ENCODE results near the gene CCP110.

CCP110 gene

GRCh38 chr16:19559242-19559910 lies 35.6 kb downstream of the CCP110 start:
- H3K79me1 ChIP-seq (ENCODE audit: low read length), result peaks cover 4% of the 10 kb centered on the region
- no peak overlapping the region for H3K9ac ChIP-seq (ENCODE audit: low read length)
- no peak overlapping the region for H2BK12ac ChIP-seq (ENCODE audit: low read length)
- H3K4me1 ChIP-seq (ENCODE audit: control insufficient read depth in 1 of 2, insufficient read depth in 2 of 2, low read length in 2 of 2), result peaks cover 3 to 5% of the 10 kb centered on the region in 2 experiments
- no peak overlapping the region for H3K4ac ChIP-seq (ENCODE audit: low read depth, low read length)
- H4K8ac ChIP-seq (ENCODE audit: low read depth, low read length), result no peak overlapping the region
- H2AK5ac ChIP-seq (ENCODE audit: low read length), result no peak overlapping the region
- H2BK5ac ChIP-seq (ENCODE audit: low read depth, low read length, poor library complexity), result no peak overlapping the region
- no peak overlapping the region for H4K12ac ChIP-seq (ENCODE audit: low read depth, low read length)
- no peak overlapping the region for H2BK120ac ChIP-seq (ENCODE audit: insufficient read depth, low read length, poor library complexity)
- no peak overlapping the region for H2AFZ ChIP-seq (ENCODE audit: insufficient read depth, low read length, poor library complexity)
- H3K18ac ChIP-seq (ENCODE audit: low read length), result no peak overlapping the region
- H3K14ac ChIP-seq (ENCODE audit: low read length), result no peak overlapping the region
- H3K79me2 ChIP-seq (ENCODE audit: control insufficient read depth, insufficient read depth, low read length, poor library complexity), result no peaks in the 10 kb centered on the region
- no peaks in the 10 kb centered on the region for H3K9me3 ChIP-seq (ENCODE audit: insufficient read depth, low read depth, low read length)
- H3K4me2 ChIP-seq (ENCODE audit: low read length), result no peak overlapping the region
- no CpG with 5 or more reads among the region's 10 CpGs for WGBS (ENCODE audit: extremely low coverage, insufficient coverage, insufficient read length)
- DNase-seq, result peak in 1 of 2 donors; percentile 83
- peaks cover 0 to 3% of the 10 kb centered on the region in 2 experiments for H3K36me3 ChIP-seq (ENCODE audit: control insufficient read depth in 1 of 2, insufficient read depth in 2 of 2, low read length in 2 of 2)
- no peak overlapping the region for H3K27ac ChIP-seq (ENCODE audit: low read depth, low read length)
- no peak overlapping the region for H4K91ac ChIP-seq (ENCODE audit: low read depth, low read length)
- H3K23ac ChIP-seq (ENCODE audit: low read length), result no peak overlapping the region
- H3K4me3 ChIP-seq (ENCODE audit: low read depth, low read length), result no peak overlapping the region
- no peaks in the 10 kb centered on the region for H3K27me3 ChIP-seq (ENCODE audit: insufficient read depth, low read length)

GRCh38 chr16:19560078-19560477 lies 36.3 kb downstream of the CCP110 start:
- no peak overlapping the region for H4K12ac ChIP-seq (ENCODE audit: low read depth, low read length)
- H3K14ac ChIP-seq (ENCODE audit: low read length), result no peak overlapping the region
- H3K79me2 ChIP-seq (ENCODE audit: control insufficient read depth, insufficient read depth, low read length, poor library complexity), result no peaks in the 10 kb centered on the region
- peaks cover 3 to 5% of the 10 kb centered on the region in 2 experiments for H3K4me1 ChIP-seq (ENCODE audit: control insufficient read depth in 1 of 2, insufficient read depth in 2 of 2, low read length in 2 of 2)
- H3K27me3 ChIP-seq (ENCODE audit: insufficient read depth, low read length), result no peaks in the 10 kb centered on the region
- H3K36me3 ChIP-seq (ENCODE audit: control insufficient read depth in 1 of 2, insufficient read depth in 2 of 2, low read length in 2 of 2), result peaks cover 3 to 7% of the 10 kb centered on the region in 2 experiments
- no peak overlapping the region for H3K4me2 ChIP-seq (ENCODE audit: low read length)
- no peak overlapping the region for H2AFZ ChIP-seq (ENCODE audit: insufficient read depth, low read length, poor library complexity)
- H3K23ac ChIP-seq (ENCODE audit: low read length), result no peak overlapping the region
- H3K27ac ChIP-seq (ENCODE audit: low read depth, low read length), result no peak overlapping the region
- H3K4me3 ChIP-seq (ENCODE audit: low read depth, low read length), result no peak overlapping the region
- no peak for DNase-seq
- no peak overlapping the region for H3K4ac ChIP-seq (ENCODE audit: low read depth, low read length)
- H2AK5ac ChIP-seq (ENCODE audit: low read length), result no peak overlapping the region
- no peak overlapping the region for H4K91ac ChIP-seq (ENCODE audit: low read depth, low read length)
- H2BK12ac ChIP-seq (ENCODE audit: low read length), result no peak overlapping the region
- peaks cover 4% of the 10 kb centered on the region for H3K79me1 ChIP-seq (ENCODE audit: low read length)
- no peak overlapping the region for H3K9ac ChIP-seq (ENCODE audit: low read length)
- WGBS (ENCODE audit: extremely low coverage, insufficient coverage, insufficient read length), result no CpG with 5 or more reads among the region's 4 CpGs
- H2BK5ac ChIP-seq (ENCODE audit: low read depth, low read length, poor library complexity), result no peak overlapping the region
- no peak overlapping the region for H4K8ac ChIP-seq (ENCODE audit: low read depth, low read length)
- H3K18ac ChIP-seq (ENCODE audit: low read length), result no peak overlapping the region
- no peak overlapping the region for H2BK120ac ChIP-seq (ENCODE audit: insufficient read depth, low read length, poor library complexity)
- no peaks in the 10 kb centered on the region for H3K9me3 ChIP-seq (ENCODE audit: insufficient read depth, low read depth, low read length)

- H3K4me2 ChIP-seq (ENCODE audit: low read length), result no peak overlapping the region
- H2BK5ac ChIP-seq (ENCODE audit: low read depth, low read length, poor library complexity), result no peak overlapping the region
- no peak overlapping the region for H2BK12ac ChIP-seq (ENCODE audit: low read length)
- H4K12ac ChIP-seq (ENCODE audit: low read depth, low read length), result no peak overlapping the region
- no peaks in the 10 kb centered on the region for H3K27me3 ChIP-seq (ENCODE audit: insufficient read depth, low read length)
- H3K79me2 ChIP-seq (ENCODE audit: control insufficient read depth, insufficient read depth, low read length, poor library complexity), result no peaks in the 10 kb centered on the region
- no peak overlapping the region for H3K18ac ChIP-seq (ENCODE audit: low read length)
- H4K8ac ChIP-seq (ENCODE audit: low read depth, low read length), result no peak overlapping the region
- H3K36me3 ChIP-seq (ENCODE audit: control insufficient read depth in 1 of 2, insufficient read depth in 2 of 2, low read length in 2 of 2), result peaks cover 10 to 24% of the 10 kb centered on the region in 2 experiments
- H3K14ac ChIP-seq (ENCODE audit: low read length), result no peak overlapping the region
- H3K23ac ChIP-seq (ENCODE audit: low read length), result no peak overlapping the region
- DNase-seq, result no peak
- H2BK120ac ChIP-seq (ENCODE audit: insufficient read depth, low read length, poor library complexity), result no peak overlapping the region
- H3K27ac ChIP-seq (ENCODE audit: low read depth, low read length), result no peak overlapping the region
- WGBS (ENCODE audit: extremely low coverage, insufficient coverage, insufficient read length), result no CpG with 5 or more reads among the region's 4 CpGs
- no peak overlapping the region for H2AFZ ChIP-seq (ENCODE audit: insufficient read depth, low read length, poor library complexity)
- H3K4ac ChIP-seq (ENCODE audit: low read depth, low read length), result no peak overlapping the region
- no peaks in the 10 kb centered on the region for H3K9me3 ChIP-seq (ENCODE audit: insufficient read depth, low read depth, low read length)
- H4K91ac ChIP-seq (ENCODE audit: low read depth, low read length), result no peak overlapping the region
- H3K9ac ChIP-seq (ENCODE audit: low read length), result no peak overlapping the region
- no peaks in the 10 kb centered on the region for H3K79me1 ChIP-seq (ENCODE audit: low read length)
- no peak overlapping the region for H3K4me3 ChIP-seq (ENCODE audit: low read depth, low read length)
- peaks cover 0 to 1% of the 10 kb centered on the region in 2 experiments for H3K4me1 ChIP-seq (ENCODE audit: control insufficient read depth in 1 of 2, insufficient read depth in 2 of 2, low read length in 2 of 2)
- no peak overlapping the region for H2AK5ac ChIP-seq (ENCODE audit: low read length)
Measured at GRCh38 chr16:19563377-19563776, 39.6 kb downstream of the CCP110 start.

- H4K8ac ChIP-seq (ENCODE audit: low read depth, low read length), result no peak overlapping the region
- no peaks in the 10 kb centered on the region for H3K27me3 ChIP-seq (ENCODE audit: insufficient read depth, low read length)
- H3K18ac ChIP-seq (ENCODE audit: low read length), result no peak overlapping the region
- no peaks in the 10 kb centered on the region for H3K79me2 ChIP-seq (ENCODE audit: control insufficient read depth, insufficient read depth, low read length, poor library complexity)
- no peak overlapping the region for H2AK5ac ChIP-seq (ENCODE audit: low read length)
- H3K4me1 ChIP-seq (ENCODE audit: control insufficient read depth in 1 of 2, insufficient read depth in 2 of 2, low read length in 2 of 2), result no peaks in the 10 kb centered on the region
- H2AFZ ChIP-seq (ENCODE audit: insufficient read depth, low read length, poor library complexity), result no peak overlapping the region
- H3K79me1 ChIP-seq (ENCODE audit: low read length), result no peaks in the 10 kb centered on the region
- no peak overlapping the region for H3K27ac ChIP-seq (ENCODE audit: low read depth, low read length)
- H2BK5ac ChIP-seq (ENCODE audit: low read depth, low read length, poor library complexity), result no peak overlapping the region
- H3K4me3 ChIP-seq (ENCODE audit: low read depth, low read length), result no peak overlapping the region
- H3K9ac ChIP-seq (ENCODE audit: low read length), result no peak overlapping the region
- no peak overlapping the region for H3K14ac ChIP-seq (ENCODE audit: low read length)
- H2BK120ac ChIP-seq (ENCODE audit: insufficient read depth, low read length, poor library complexity), result no peak overlapping the region
- no peak overlapping the region for H4K12ac ChIP-seq (ENCODE audit: low read depth, low read length)
- DNase-seq, result no peak
- WGBS (ENCODE audit: extremely low coverage, insufficient coverage, insufficient read length), result no CpG with 5 or more reads among the region's 3 CpGs
- H2BK12ac ChIP-seq (ENCODE audit: low read length), result no peak overlapping the region
- H3K23ac ChIP-seq (ENCODE audit: low read length), result no peak overlapping the region
- no peak overlapping the region for H3K4ac ChIP-seq (ENCODE audit: low read depth, low read length)
- no peak overlapping the region for H4K91ac ChIP-seq (ENCODE audit: low read depth, low read length)
- H3K4me2 ChIP-seq (ENCODE audit: low read length), result no peak overlapping the region
- peaks cover 1% of the 10 kb centered on the region for H3K9me3 ChIP-seq (ENCODE audit: insufficient read depth, low read depth, low read length)
- peaks cover 23 to 36% of the 10 kb centered on the region in 2 experiments for H3K36me3 ChIP-seq (ENCODE audit: control insufficient read depth in 1 of 2, insufficient read depth in 2 of 2, low read length in 2 of 2)
Measured at GRCh38 chr16:19566362-19566761, 42.6 kb downstream of the CCP110 start.
